Right lobe of liver (tissue), 4 donors: ENCODE data around the gene NRP2.

Experiments used
- CTCF ChIP-seq, 4 donors: fragments of 200-600 bp in 3 of 4; fragments of 450-650 bp in 1 of 4; IDR thresholded peaks; one replicate each; pipeline versions ENCODE4 v1.5.1 to v1.8.0; 2016 to 2022; ENCODE audit warnings: antibody characterized with exemption in 4 of 4, mild to moderate bottlenecking in 2 of 4
- POLR2A ChIP-seq: fragments of 450-650 bp; IDR thresholded peaks from one replicate; pipeline ENCODE4 v1.6.1; 2017; ENCODE audit warnings: antibody characterized with exemption, mild to moderate bottlenecking
- donor health status: DM: no; HTN: no; CAD: no.
- donor health status: DM: no; HTN: no; CAD: no.
- donor health status: DM: no; HTN: yes; CAD: no.

GRCh38 chr2:205704127-205704741 lies 21.9 kb downstream of the NRP2 start:
- TF ChIP-seq CTCF (IDR thresholded peaks at IDR 0.05) (no peak), POLR2A (no peak)
